Liver (tissue), 3 donors: ENCODE data around the gene ZNF680.

ENCODE experiments used
- ATF3 ChIP-seq: IDR thresholded peaks from 2 replicates; pipeline ENCODE4 v1.6.1; 2016; ENCODE audit warnings: antibody characterized with exemption
- CTCF ChIP-seq: fragments of 150-350 bp; IDR thresholded peaks from 2 replicates; pipeline ENCODE4 v1.5.1; 2017; ENCODE audit warnings: improper control_type of control experiment, low read depth, low read length; ENCODE audit not compliant: missing input control
- EGR1 ChIP-seq, 2 donors: IDR thresholded peaks; 2 replicates each; pipeline ENCODE4 v1.6.1; 2016 to 2018; ENCODE audit warnings: antibody characterized with exemption in 2 of 2, low read depth in 2 of 2
- GABPA ChIP-seq, 2 donors: IDR thresholded peaks in 1 of 2; conservative IDR thresholded peaks in 1 of 2; 2 replicates each; pipeline ENCODE4 v1.6.1; 2016; ENCODE audit warnings: antibody characterized with exemption in 2 of 2, mild to moderate bottlenecking in 1 of 2, moderate library complexity in 1 of 2
- HNF4A ChIP-seq, 2 donors: conservative IDR thresholded peaks; 2 replicates each; pipeline ENCODE4 v1.6.1; 2016; ENCODE audit warnings: antibody characterized with exemption in 2 of 2, mild to moderate bottlenecking in 2 of 2
- HNF4G ChIP-seq: IDR thresholded peaks from 2 replicates; pipeline ENCODE4 v1.6.1; 2016; ENCODE audit warnings: antibody characterized with exemption
- JUND ChIP-seq, 2 donors: IDR thresholded peaks; 2 replicates each; pipeline ENCODE4 v1.6.1; 2016; ENCODE audit warnings: antibody characterized with exemption in 2 of 2
- MAX ChIP-seq: IDR thresholded peaks from 2 replicates; pipeline ENCODE4 v1.6.1; 2016; ENCODE audit warnings: antibody characterized with exemption
- NR2F2 ChIP-seq: IDR thresholded peaks from 2 replicates; pipeline ENCODE4 v1.6.1; 2016; ENCODE audit warnings: antibody characterized with exemption
- REST ChIP-seq: IDR thresholded peaks from 2 replicates; pipeline ENCODE4 v1.6.1; 2016; ENCODE audit warnings: antibody characterized with exemption, mild to moderate bottlenecking
- RXRA ChIP-seq, 2 donors: IDR thresholded peaks; 2 replicates each; pipeline ENCODE4 v1.6.1; 2017 to 2018; ENCODE audit warnings: antibody characterized with exemption in 2 of 2, mild to moderate bottlenecking in 1 of 2
- TAF1 ChIP-seq: conservative IDR thresholded peaks from 2 replicates; pipeline ENCODE4 v1.6.1; 2016; ENCODE audit warnings: antibody characterized with exemption, mild to moderate bottlenecking
- YY1 ChIP-seq: IDR thresholded peaks from 2 replicates; pipeline ENCODE4 v1.6.1; 2016; ENCODE audit warnings: antibody characterized with exemption, mild to moderate bottlenecking
- ZBTB33 ChIP-seq: IDR thresholded peaks from 2 replicates; pipeline ENCODE4 v1.6.1; 2016; ENCODE audit warnings: antibody characterized with exemption
- donor health status: healthy.
- donor health status: healthy.

GRCh38 chr7:64555046-64555445, 7.8 kb downstream of the ZNF680 start:
- TF ChIP-seq CTCF (no peak), REST (no peak), HNF4G (no peak), ZBTB33 (no peak), RXRA (IDR thresholded peaks at IDR 0.05) (no peak), EGR1 (IDR thresholded peaks at IDR 0.05; ENCODE audit: low read depth in 2 of 2) (no peak), JUND (IDR thresholded peaks at IDR 0.05) (no peak), NR2F2 (no peak), TAF1 (no peak), ATF3 (no peak), GABPA (IDR thresholded peaks at IDR 0.05 in 1 of 2, conservative IDR thresholded peaks at IDR 0.05 in 1 of 2) (no peak), YY1 (no peak), MAX (no peak), HNF4A (conservative IDR thresholded peaks at IDR 0.05) (no peak)
